K562 (cell line): ENCODE data around the gene FAM241B. TPM values are rescaled to one million over a fixed set of nuclear protein-coding genes. Genes with fewer than 3 reads are reported as not detected.

Experiments
- ATAC-seq: fragments of 200-7000 bp; cut with Tn5 transposase; 3 replicates; pipeline ENCODE4 v1.9.1; 2020; ENCODE audit warnings: moderate library complexity
- BruUV-seq: library from RNA; stranded (reverse); fragments of 400-500 nt; replicated peaks from 2 replicates; lab custom pipeline; 2021; lab: Mats Ljungman, UMichigan
- CTCF ChIA-PET: fragments of 300-600 bp; formaldehyde crosslinking; extraction: SDS; loops from one replicate; lab custom pipeline; 2021; ENCODE audit warnings: low intra/inter-chr PET ratio; lab: Yijun Ruan, JAX
- POLR2A ChIA-PET: fragments of 300-600, 350-650 bp; sonication (Branson Sonifier 250); formaldehyde crosslinking; extraction: SDS; loops from one replicate; lab custom pipeline; 2021; ENCODE audit warnings: antibody characterized with exemption, inconsistent platforms; lab: Yijun Ruan, JAX
- DNase-seq, 4 experiments: peaks; one replicate each; pipeline versions ENCODE4 v3.0.0 to v3.0.0-alpha.2; 2011 to 2018; ENCODE audit warnings: low spot score in 3 of 4, mixed read lengths in 3 of 4; ENCODE audit errors: extremely low read depth in 1 of 4
- FAIRE-seq: peaks from 2 replicates; lab custom pipeline; 2011; peaks lifted over from hg19 to GRCh38; lab: Jason Lieb, UNC
- H2AFZ ChIP-seq: 2 replicates; pipeline ENCODE4 v1.6.0; 2011; ENCODE audit warnings: low read depth, low read length, control low read depth, inconsistent platforms
- H3K27ac ChIP-seq: fragments of 200-600 bp; 3 replicates; pipeline ENCODE4 v1.8.0; 2011; ENCODE audit warnings: low read depth, mild to moderate bottlenecking, control low read depth, inconsistent platforms, low read length, moderate library complexity, mixed read lengths; ENCODE audit errors: extremely low read depth
- H3K27me3 ChIP-seq, 2 experiments: fragments of 300-600 bp in 1 of 2; 2 replicates in 1 of 2; 3 replicates in 1 of 2; pipeline versions ENCODE4 v1.6.0 to v1.8.0; 2011; ENCODE audit warnings: inconsistent platforms in 2 of 2, low read length in 2 of 2, mild to moderate bottlenecking in 1 of 2, mixed read lengths in 1 of 2, moderate library complexity in 1 of 2; ENCODE audit not compliant: control insufficient read depth in 2 of 2, insufficient read depth in 2 of 2
- H3K36me3 ChIP-seq: fragments of 300-600 bp; 3 replicates; pipeline ENCODE4 v1.8.0; 2011; ENCODE audit warnings: mild to moderate bottlenecking, low read length, inconsistent platforms; ENCODE audit not compliant: control insufficient read depth, insufficient read depth
- H3K4me1 ChIP-seq, 2 experiments: fragments of 200-600 bp in 1 of 2; replicated peaks in 1 of 2; 2 replicates in 1 of 2; 3 replicates in 1 of 2; pipeline versions ENCODE4 v1.5.1 to v1.8.0; 2011; ENCODE audit warnings: inconsistent platforms in 2 of 2, low read length in 2 of 2, mild to moderate bottlenecking in 1 of 2, mixed read lengths in 1 of 2, moderate library complexity in 1 of 2; ENCODE audit not compliant: control insufficient read depth in 2 of 2, insufficient read depth in 2 of 2
- H3K4me2 ChIP-seq: 2 replicates; pipeline ENCODE4 v1.6.1; 2011; ENCODE audit warnings: low read length, control low read depth, inconsistent platforms, mixed read lengths; ENCODE audit not compliant: insufficient read depth
- H3K4me3 ChIP-seq: fragments of 200-600 bp; sonication (generic), shearing (Covaris generic); 2 replicates; pipeline ENCODE4 v1.5.1; 2016; ENCODE audit warnings: control low read depth, inconsistent platforms
- H3K79me2 ChIP-seq: fragments of 200-600 bp; 3 replicates; pipeline ENCODE4 v1.8.0; 2011; ENCODE audit warnings: low read length, inconsistent platforms; ENCODE audit not compliant: control insufficient read depth, insufficient read depth
- H3K9ac ChIP-seq, 2 experiments: 2 replicates each; pipeline versions ENCODE4 v1.6.0 to v1.6.1; 2011; ENCODE audit warnings: low read depth in 2 of 2, low read length in 2 of 2, control low read depth in 1 of 2, inconsistent platforms in 1 of 2, mild to moderate bottlenecking in 1 of 2, mixed read lengths in 1 of 2; ENCODE audit not compliant: insufficient read depth in 1 of 2
- H3K9me1 ChIP-seq: one replicate; pipeline ENCODE4 v1.6.0; 2011; ENCODE audit warnings: inconsistent platforms, mild to moderate bottlenecking, low read length, moderate library complexity; ENCODE audit not compliant: control insufficient read depth, insufficient read depth
- H3K9me3 ChIP-seq: replicated peaks from 2 replicates; pipeline ENCODE4 v1.5.1; 2011; ENCODE audit warnings: low read depth, low read length, inconsistent platforms; ENCODE audit not compliant: control insufficient read depth, insufficient read depth
- H4K20me1 ChIP-seq: replicated peaks from 2 replicates; pipeline ENCODE4 v1.6.1; 2011; ENCODE audit warnings: low read length, inconsistent platforms, mixed read lengths; ENCODE audit not compliant: control insufficient read depth, insufficient read depth
- ARID2 ChIP-seq: fragments of 450-650 bp; IDR thresholded peaks from 2 replicates; pipeline ENCODE4 v1.6.1; 2017; ENCODE audit warnings: antibody characterized with exemption, mild to moderate bottlenecking
- ARNT ChIP-seq, 2 experiments: fragments of 450-650 bp; IDR thresholded peaks; 2 replicates each; pipeline ENCODE4 v1.6.1; 2016; ENCODE audit warnings: mild to moderate bottlenecking in 1 of 2
- CREBBP ChIP-seq: IDR thresholded peaks from one replicate; pipeline ENCODE4 v1.6.1; 2012; ENCODE audit warnings: low read depth, mild to moderate bottlenecking, control low read depth, inconsistent platforms, low read length
- GABPA ChIP-seq: fragments of 200-800 bp; sonication (Bioruptor generic); conservative IDR thresholded peaks from 2 replicates; pipeline ENCODE4 v1.6.1; 2016; ENCODE audit warnings: low read depth, missing genetic modification characterization, missing compliant biosample characterization
- GABPB1 ChIP-seq: sonication (generic); formaldehyde crosslinking; IDR thresholded peaks from 2 replicates; pipeline ENCODE4 v1.8.0; 2022; ENCODE audit warnings: mild to moderate bottlenecking, missing genetic modification reagents
- HNRNPUL1 ChIP-seq: fragments of 200-400 bp; formaldehyde crosslinking; IDR thresholded peaks from 2 replicates; pipeline ENCODE4 v1.6.1; 2017; ENCODE audit warnings: low read length
- KLF10 ChIP-seq: fragments of 250-450 bp; sonication (Bioruptor Pico); IDR thresholded peaks from 2 replicates; pipeline ENCODE4 v1.6.1; 2021; ENCODE audit warnings: matching md5 sums
- POLR3G ChIP-seq: IDR thresholded peaks from 2 replicates; pipeline ENCODE4 v1.6.1; 2011; ENCODE audit not compliant: insufficient read length, insufficient replicate concordance; ENCODE audit errors: extremely low read depth
- SMAD2 ChIP-seq: fragments of 150-350 bp; IDR thresholded peaks from 2 replicates; pipeline ENCODE4 v1.6.1; 2014; ENCODE audit warnings: low read depth, mild to moderate bottlenecking, low read length
- SOX6 ChIP-seq: fragments of 450-650 bp; IDR thresholded peaks from 2 replicates; pipeline ENCODE4 v1.6.1; 2014; ENCODE audit warnings: mild to moderate bottlenecking
- TCF15 ChIP-seq: fragments of 250-450 bp; sonication (Bioruptor Pico); IDR thresholded peaks from 2 replicates; pipeline ENCODE4 v1.8.0; 2022; ENCODE audit warnings: moderate library complexity, mild to moderate bottlenecking, inconsistent platforms
- ZFPM2 ChIP-seq: fragments of 250-450 bp; sonication (Bioruptor Pico); IDR thresholded peaks from 2 replicates; pipeline ENCODE4 v1.5.1; 2022; ENCODE audit warnings: mild to moderate bottlenecking
- ZNF121 ChIP-seq: sonication (generic); formaldehyde crosslinking; conservative IDR thresholded peaks from 2 replicates; pipeline ENCODE4 v1.8.0; 2022; ENCODE audit warnings: missing genetic modification reagents
- ZNF274 ChIP-seq: IDR thresholded peaks from 2 replicates; pipeline ENCODE4 v1.6.1; 2011; ENCODE audit warnings: low read depth, mild to moderate bottlenecking, low read length, moderate library complexity, borderline replicate concordance
- ZNF41 ChIP-seq: fragments of 250-450 bp; sonication (Bioruptor Pico); conservative IDR thresholded peaks from 2 replicates; pipeline ENCODE4 v1.4.0; 2020; ENCODE audit warnings: mild to moderate bottlenecking
- ZNF511 ChIP-seq: sonication (generic); formaldehyde crosslinking; IDR thresholded peaks from 2 replicates; pipeline ENCODE4 v1.8.0; 2022; ENCODE audit warnings: mild to moderate bottlenecking, missing genetic modification reagents
- WGBS: fragments of 100-300 bp; shearing (Covaris generic); methylation state at CpG from one replicate; pipeline ENCODE4 v1.1.6; 2016; ENCODE audit warnings: low coverage, mixed read lengths; ENCODE audit not compliant: insufficient coverage; ENCODE audit errors: missing lambda C conversion rate; 5-methylcytosine and 5-hydroxymethylcytosine counted together
- in situ Hi-C: fragments of 300-500 bp; cut with MboI; formaldehyde crosslinking; loops from 4 replicates; pipeline ENCODE4 v1.15.0; 2018; ENCODE audit warnings: inconsistent platforms, mixed read lengths
- intact Hi-C: fragments of 100-400 bp; cut with micrococcal nuclease; formaldehyde crosslinking; loops from 2 replicates; pipeline ENCODE4 v1.14.2; 2022
- polyA plus RNA-seq, 8 experiments: library from polyadenylated mRNA; depleted of rRNA in 4 of 8; stranded (reverse) in 5 of 8; unstranded in 3 of 8; fragments of >200 nt; fragmentation: Nextera tagmentation in 2 of 8; fragmentation: Illumina TruSeq in 1 of 8; extraction: Ambion mirVana in 2 of 8; extraction: Trizol in 1 of 8; gene quantifications; 2 replicates each; pipeline versions ENCODE4 v1.2.1 to v1.2.3, GENCODE V29; 2011 to 2014; ENCODE audit warnings: inconsistent platforms in 1 of 8, missing spikeins in 1 of 8
- total RNA-seq, 7 experiments: library from RNA; depleted of rRNA in 6 of 7; stranded (reverse); fragments of >200 nt in 6 of 7; fragmentation: Illumina TruSeq in 2 of 7; extraction: Trizol in 2 of 7; gene quantifications; 2 replicates each; pipeline versions ENCODE4 v1.2.1 to v1.2.3, GENCODE V29; 2011 to 2021; ENCODE audit warnings: low replicate concordance in 1 of 7

The FAM241B gene
- total and polyA plus RNA-seq, 9 of the 15 experiments (the other 6 are each of a cell fraction or from before 2014, with no cell fraction given), result 1.9 to 11.1 (median 3.0) TPM

- POLR2A ChIA-PET, result interaction anchor here (1.0 kb wide), 1 partner anchor 10 kb away, joined by 3 read pairs; no protein-coding TSS in a partner anchor
- H3K9me3 ChIP-seq, result no peaks in the 10 kb centered on the region
- DNase-seq, result peak in 2 of 4 experiments; percentile 1 to 3
- BruUV-seq, result no TSS peak
- in situ Hi-C loops, result loop anchor here (25.0 kb wide), 1 partner anchor 392 kb away; no protein-coding TSS in a partner anchor
- H3K27ac ChIP-seq, result no peak overlapping the region
- no peak overlapping the region for H3K9ac ChIP-seq
- WGBS, result 2% methylated on average over 6 of the region's 6 CpGs
- no peaks in the 10 kb centered on the region for H4K20me1 ChIP-seq
- H3K9me1 ChIP-seq, result no peaks in the 10 kb centered on the region
- ATAC-seq, result no peak
- H3K36me3 ChIP-seq, result peaks cover 3% of the 10 kb centered on the region; the same call in 1 of the 3 replicates
- no peak overlapping the region for H3K4me2 ChIP-seq
- intact Hi-C loops, result no loop called here
- H2AFZ ChIP-seq, result no peak overlapping the region
- no peaks in the 10 kb centered on the region for H3K79me2 ChIP-seq
- H3K4me3 ChIP-seq, result no peak overlapping the region
- no peak for TF ChIP-seq ZNF121 (CRISPR knock-in tag)
- TF ChIP-seq SMAD2, result no peak
- no peak for TF ChIP-seq ARNT (IDR thresholded peaks at IDR 0.05)
- TF ChIP-seq CREBBP, result no peak
- no peak for TF ChIP-seq ZNF511 (CRISPR knock-in tag)
- TF ChIP-seq TCF15 (CRISPR knock-in tag), result no peak
- TF ChIP-seq ZFPM2, result no peak
- no peak for TF ChIP-seq GABPA (tag)
- TF ChIP-seq SOX6, result no peak
- TF ChIP-seq ZNF274, result no peak
- no peak for TF ChIP-seq KLF10 (CRISPR knock-in tag)
- no peak for TF ChIP-seq ARID2
- no peak for TF ChIP-seq HNRNPUL1
- no peak for TF ChIP-seq POLR3G
- TF ChIP-seq GABPB1, result no peak
- no peak for TF ChIP-seq ZNF41
- no peaks in the 10 kb centered on the region; a peak in 1 of 5 replicates for H3K27me3 ChIP-seq
- peaks cover 4 to 12% of the 10 kb centered on the region in 2 experiments; a peak in 3 of 5 replicates for H3K4me1 ChIP-seq
- CTCF ChIA-PET, result no interaction called here
- FAIRE-seq, result no peak
Observed at GRCh38 chr10:69628891-69629290, 1.2 kb upstream of the FAM241B start.
